ENCODE results near the gene TMEM150C.
A peak's percentile ranks its signal among the peaks of the same experiment; 100 is the strongest.

The TMEM150C gene

DNA sequence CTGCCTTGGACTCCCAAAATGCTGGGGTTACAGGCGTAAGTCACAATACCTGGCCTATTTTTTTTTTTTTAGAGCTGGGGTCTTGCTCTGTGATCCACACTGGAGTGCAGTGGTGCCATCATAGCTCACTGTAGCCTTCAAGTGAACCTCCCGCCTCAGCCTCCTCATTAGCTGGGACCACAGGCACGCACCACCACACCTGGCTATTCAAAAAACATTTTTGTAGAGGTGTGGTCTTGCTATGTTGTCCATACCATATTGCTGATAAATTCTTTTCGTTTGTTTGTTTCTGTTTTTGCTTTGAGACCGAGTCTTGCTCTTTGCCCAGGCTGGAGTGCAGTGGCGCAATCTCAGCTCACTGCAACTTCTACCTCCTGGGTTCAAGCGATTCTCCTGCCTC, 109.8 kb downstream of the TMEM150C start:
- H3K27ac ChIP-seq, result peak overlapping the region; percentile 89
- TF ChIP-seq, protein P1, sequence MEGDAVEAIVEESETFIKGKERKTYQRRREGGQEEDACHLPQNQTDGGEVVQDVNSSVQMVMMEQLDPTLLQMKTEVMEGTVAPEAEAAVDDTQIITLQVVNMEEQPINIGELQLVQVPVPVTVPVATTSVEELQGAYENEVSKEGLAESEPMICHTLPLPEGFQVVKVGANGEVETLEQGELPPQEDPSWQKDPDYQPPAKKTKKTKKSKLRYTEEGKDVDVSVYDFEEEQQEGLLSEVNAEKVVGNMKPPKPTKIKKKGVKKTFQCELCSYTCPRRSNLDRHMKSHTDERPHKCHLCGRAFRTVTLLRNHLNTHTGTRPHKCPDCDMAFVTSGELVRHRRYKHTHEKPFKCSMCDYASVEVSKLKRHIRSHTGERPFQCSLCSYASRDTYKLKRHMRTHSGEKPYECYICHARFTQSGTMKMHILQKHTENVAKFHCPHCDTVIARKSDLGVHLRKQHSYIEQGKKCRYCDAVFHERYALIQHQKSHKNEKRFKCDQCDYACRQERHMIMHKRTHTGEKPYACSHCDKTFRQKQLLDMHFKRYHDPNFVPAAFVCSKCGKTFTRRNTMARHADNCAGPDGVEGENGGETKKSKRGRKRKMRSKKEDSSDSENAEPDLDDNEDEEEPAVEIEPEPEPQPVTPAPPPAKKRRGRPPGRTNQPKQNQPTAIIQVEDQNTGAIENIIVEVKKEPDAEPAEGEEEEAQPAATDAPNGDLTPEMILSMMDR (conservative IDR thresholded peaks at IDR 0.05), result no peak

DNA sequence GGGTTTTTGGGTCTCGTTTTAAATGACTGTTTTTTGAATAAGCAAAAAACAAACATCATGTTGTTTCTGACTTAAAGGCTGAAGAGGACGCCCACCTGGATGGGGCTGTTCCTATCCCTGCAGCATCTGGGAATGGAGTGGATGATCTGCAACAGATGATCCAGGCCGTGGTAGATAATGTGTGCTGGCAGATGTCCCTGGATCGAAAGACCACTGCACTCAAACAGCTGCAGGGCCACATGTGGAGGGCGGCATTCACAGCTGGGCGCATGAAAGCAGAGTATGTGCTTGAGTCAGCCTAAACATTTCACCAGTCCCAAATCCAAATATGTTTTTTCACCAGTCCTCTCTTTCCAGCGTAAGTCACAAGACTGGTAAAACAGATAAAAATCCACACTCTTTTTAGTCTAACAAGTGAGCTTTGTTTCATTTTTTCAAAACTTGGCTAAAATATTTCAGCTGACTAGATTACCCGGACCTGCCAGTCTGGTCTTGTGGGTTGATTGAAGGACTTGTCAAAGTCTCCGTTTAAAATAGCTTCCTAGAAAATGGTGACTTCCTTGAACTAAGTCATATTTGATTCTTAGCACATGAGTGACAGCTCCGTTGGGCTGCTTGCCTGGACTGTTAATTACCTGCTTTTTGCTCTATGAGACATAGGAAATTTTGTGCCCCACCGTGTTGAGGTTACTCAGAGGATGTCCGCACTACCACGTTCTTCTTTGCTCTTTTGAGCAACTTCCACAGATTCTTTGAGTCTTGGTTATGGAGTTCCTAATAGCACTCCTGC, 110.6 kb downstream of the TMEM150C start:
- H3K27ac ChIP-seq, result peak overlapping the region; percentile 89
- TF ChIP-seq, protein P1 (conservative IDR thresholded peaks at IDR 0.05), result no peak

DNA sequence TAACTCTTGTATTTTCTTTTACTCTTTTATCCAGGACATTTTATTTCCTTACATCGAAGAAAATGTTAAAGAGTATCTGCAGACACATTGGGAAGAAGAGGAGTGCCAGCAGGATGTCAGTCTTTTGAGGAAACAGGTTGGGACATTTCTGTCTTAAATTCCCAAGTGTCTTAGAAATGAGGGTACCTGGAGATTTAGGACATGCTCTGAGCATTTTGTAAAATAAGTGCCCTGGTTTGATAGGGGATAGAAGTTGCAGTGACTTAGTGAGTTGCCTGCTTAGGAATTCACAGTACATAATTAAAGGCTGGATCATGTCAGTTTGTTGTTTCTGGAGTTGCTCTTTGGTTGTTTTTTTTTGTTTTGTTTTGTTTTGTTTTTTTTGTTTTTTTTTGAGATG, 113.9 kb downstream of the TMEM150C start:
- peak overlapping the region; percentile 30 for H3K27ac ChIP-seq
- TF ChIP-seq, protein P1 (conservative IDR thresholded peaks at IDR 0.05), result no peak

DNA sequence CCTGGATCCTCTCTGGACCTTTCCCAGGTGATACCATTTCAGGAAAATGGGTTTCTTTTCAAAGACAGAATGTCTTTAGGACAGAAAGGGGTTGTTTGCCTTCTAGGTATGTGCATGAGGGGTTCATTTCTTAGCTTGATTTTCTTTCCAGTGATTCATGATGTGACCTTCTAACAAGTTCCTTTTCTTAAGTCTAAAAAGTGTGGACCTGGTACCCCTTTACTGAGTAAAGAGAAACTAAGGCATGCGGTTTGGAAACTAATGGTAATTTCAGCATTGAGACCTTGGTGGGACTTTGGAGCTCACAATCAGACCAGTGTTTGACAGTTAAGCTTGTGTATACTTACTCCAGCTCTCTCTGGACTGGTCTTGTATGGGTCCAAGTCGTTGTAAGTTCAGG, 122.7 kb downstream of the TMEM150C start:
- no peak overlapping the region for H3K27ac ChIP-seq
- TF ChIP-seq, protein P1 (conservative IDR thresholded peaks at IDR 0.05), result no peak

DNA sequence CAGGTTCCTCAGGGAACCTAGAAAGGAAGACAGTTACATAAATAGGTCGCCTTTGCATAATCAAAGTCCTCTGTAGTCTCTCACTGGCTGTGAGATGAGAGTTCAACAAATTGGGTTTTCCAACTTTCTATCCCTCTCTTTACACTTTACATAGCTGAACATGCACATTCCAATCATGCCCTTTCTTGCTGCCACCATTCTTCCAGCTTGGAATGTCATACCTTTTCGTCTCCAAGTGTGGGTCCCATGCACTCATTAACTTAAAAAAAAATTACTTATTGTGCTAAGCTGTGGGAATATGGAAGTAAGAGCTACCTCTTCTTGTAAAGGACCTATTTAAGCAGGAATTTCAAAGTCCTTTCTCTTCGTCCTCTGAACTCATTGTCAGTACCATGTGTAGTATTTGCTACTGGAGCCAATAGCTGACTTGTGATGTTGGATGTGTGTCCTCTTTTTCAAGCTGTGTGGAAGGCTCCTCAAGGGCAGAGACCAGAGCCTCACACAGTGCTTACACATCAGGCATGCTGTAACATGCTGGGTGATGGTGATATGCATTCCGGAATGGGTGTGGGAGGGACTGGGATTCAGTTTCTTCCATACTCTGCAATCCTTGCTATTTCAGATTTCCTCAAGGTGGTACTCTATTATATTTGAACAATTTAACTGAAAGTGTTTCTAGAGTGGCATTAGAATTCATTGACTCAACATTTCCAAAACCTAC, 124.3 kb downstream of the TMEM150C start:
- H3K27ac ChIP-seq, result no peak overlapping the region
- TF ChIP-seq, protein P1 (conservative IDR thresholded peaks at IDR 0.05), result no peak

DNA sequence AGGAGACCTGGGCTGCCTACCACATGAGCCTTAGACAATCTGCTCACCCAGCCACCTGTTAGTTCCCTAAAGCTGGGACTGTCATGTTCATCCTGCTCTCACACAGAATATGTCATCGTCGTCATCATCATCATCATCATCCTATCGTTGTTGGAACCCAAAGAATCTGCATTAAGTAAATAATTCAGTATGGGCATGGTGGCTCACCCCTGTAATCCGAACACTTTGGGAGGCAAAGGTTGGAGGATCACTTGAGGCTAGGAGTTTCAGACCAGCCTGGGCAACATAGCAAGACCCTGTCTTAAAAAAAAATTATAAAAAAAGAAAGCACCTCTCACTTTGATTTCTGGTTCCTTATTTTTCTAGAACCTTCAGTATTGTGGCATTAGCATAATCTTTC, 125.0 kb downstream of the TMEM150C start:
- no peak overlapping the region for H3K27ac ChIP-seq
- TF ChIP-seq, protein P1 (conservative IDR thresholded peaks at IDR 0.05), result no peak

DNA sequence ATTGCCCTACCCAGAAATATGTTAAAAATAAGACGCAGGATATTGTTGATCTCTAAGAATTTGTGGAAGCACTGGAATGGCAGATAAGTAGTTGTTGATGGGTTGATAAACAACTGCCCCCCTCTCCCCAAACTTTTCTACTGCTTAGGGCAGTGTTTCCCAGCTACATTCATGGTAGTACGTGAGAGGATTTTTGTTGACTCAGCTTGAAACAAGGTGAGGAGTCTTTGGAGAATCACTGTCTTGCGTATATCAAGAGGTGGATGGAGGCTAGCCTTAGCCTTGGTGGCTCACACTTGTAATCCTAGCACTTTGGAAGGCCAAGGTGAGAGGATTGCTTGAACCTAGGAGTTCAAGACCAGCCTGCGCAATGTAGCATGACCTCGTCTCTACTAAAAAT, 125.7 kb downstream of the TMEM150C start:
- TF ChIP-seq, protein P1 (conservative IDR thresholded peaks at IDR 0.05), result no peak
- H3K27ac ChIP-seq, result no peak overlapping the region

All from VCaP (cell line).